Activated CD4-positive, CD25-positive, alpha-beta regulatory T cell treated with anti-CD3 and anti-CD28 coated beads, Interleukin-2, amount 50 U/mL, for 24 hours (primary cell): ENCODE measurements around the gene TMEM183A.
A peak's percentile ranks its signal among the peaks of the same experiment; 100 is the strongest.
"Not testable (repeated sequence)": the region's sequence is repeated elsewhere in the genome, so short reads cannot be mapped to it uniquely, and the experiment has no call there.

ENCODE experiments used
- ATAC-seq, 2 donors: fragments of 150-1000 bp; cut with Tn5 transposase; one replicate each; pipeline ENCODE4 v1.10.0; 2021; ENCODE audit warnings: mild to moderate bottlenecking in 1 of 2, moderate library complexity in 1 of 2

TMEM183A gene

DNA sequence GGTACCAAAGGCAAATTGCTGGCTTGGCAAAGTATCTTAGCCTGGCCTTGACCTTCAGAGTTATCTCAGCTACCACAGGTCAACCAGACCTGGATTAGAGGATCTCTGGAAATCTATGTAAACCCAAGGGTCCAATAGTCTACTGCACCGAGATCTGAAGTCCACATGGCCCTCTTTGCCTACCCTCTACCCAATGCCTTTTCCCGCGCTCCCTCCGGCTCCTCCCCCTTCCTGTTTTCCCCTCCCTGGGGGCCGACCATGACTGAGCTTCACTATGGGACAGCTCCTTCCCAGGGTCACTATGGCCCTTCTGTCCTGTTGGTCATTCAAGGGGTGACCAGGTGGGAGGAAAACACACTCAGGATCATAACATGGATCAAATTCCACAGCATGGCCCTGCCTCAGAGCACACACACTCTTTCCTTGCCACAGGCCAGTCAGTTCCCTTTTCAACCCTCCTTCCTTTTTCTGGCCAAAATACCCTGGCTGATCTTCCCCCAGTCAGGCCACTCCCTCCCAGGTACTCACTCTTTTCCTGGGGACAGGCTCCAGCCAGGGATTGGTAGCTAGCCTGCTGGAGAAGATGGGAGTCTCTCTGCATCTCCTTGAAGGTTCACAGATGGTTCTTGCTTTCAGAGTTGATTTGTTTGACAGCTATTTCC, 19.1 kb upstream of the TMEM183A start:
- no peak for ATAC-seq

GRCh38 chr1:202989879-202990278, 17.3 kb upstream of the TMEM183A start:
- ATAC-seq, result no peak

DNA sequence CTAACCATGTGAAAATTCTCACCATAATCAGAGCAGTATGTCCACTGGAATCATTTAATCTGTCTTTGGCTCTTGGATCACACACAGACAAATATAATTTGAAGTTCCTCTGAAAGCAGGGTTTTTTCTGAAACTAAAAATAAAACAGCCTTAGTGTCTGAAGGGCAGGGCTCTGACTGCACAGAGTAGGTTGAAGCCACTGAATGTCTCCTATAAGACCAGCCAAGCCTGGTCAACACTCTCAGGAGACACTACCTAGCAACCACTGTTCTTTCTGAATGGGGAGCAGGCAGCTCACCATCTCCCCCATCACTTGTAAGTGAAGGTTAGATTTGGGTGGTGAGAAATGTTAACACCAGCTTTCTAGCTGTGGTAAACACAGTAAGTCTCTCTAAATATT, 16.1 kb upstream of the TMEM183A start:
- no peak for ATAC-seq

GRCh38 chr1:202994756-202995155, 12.4 kb upstream of the TMEM183A start:
- ATAC-seq, result no peak

- peak in 1 of 2 donors; percentile 30 for ATAC-seq
These were observed 8.1 kb upstream of the TMEM183A start for GRCh38 chr1:202998836-202999750.

GRCh38 chr1:203000217-203000944, 6.8 kb upstream of the TMEM183A start:
- no peak for ATAC-seq

DNA sequence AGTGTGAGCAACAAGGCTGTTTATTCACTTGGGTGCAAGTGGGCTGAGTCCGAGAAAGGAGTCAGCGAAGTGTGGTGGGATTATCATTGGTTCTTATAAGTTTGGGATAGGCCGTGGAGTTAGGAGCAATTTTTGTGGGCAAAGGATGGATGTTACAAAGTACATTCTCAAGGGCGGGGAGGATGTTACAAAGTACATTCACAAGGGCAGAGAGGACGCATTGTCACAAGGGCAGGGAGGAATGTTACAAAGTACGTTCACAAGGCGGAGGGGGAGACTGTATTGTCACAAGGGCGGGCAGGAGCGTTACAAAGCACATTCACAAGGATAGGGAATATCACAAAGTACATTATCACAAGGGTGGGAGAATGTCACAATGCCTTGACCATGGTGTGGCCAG, 5.2 kb upstream of the TMEM183A start:
- ATAC-seq, result no peak

DNA sequence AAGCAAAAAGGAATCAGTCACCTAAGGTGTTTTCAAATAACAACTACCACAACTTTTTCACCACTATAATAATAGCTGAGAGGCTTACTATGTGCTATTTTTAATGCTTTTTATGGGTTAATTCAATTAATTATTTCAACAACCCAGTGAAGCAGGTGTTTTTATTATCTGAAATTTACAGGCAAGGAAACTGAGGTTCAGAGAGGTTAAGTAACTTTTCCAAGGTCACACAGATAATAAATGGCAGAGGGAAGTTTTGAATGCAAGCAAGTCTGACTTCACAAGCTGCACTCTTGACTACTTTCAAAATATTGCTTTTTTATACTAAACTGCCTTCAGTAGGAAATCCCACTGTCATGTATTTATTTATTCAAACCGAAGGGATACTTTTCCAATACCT, 4.2 kb upstream of the TMEM183A start:
- no peak for ATAC-seq

DNA sequence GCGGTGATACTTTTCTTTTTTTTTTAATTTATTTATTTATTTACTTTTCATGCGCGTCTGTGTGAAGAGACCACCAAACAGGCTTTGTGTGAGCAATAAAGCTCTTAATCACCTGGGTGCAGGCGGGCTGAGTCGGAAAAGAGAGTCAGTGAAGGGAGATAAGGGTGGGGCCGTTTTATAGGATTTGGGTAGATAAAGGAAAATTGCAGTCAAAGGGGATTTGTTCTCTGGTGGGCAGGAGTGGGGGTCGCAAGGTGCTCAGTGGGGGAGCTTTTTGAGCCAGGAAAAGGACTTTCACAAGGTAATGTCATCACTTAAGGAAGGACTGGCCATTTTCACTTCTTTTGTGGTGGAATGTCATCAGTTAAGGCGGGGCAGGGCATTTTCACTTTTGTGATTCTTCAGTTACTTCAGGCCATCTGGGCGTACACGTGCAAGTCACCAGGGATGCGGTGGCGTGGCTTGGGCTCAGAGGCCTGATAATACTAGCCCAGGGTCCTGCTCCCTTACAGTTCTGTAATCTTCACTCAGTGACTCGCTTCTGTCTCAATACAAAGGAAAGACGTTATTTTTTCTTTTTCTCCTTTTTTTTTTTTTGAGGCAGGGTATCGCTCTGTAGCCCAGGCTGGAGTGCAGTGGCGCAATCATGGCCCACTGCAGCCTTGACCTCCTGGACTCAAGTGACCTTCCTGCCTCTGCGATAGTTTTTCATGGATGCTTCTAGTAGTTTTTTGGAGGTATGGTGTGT, 1.6 kb upstream of the TMEM183A start:
- ATAC-seq, result not testable (repeated sequence)

DNA sequence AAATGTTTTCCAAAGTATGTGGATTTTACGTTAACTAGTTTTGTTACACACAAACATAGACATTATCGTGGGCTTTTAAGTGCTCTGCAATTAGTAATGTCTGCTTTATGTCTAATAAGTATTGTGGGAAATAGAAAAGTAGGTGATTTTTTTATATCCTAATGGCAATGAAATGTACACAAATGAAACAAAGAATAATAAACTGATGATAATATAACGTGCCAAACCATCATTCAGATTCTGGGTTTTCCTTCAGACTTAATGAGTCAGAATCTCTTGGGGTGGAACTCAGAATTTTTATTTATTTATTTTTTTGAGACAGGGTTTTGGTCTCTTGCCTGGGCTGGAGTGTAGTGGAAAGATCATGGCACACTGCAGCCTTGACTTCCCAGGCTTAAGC, 2.0 kb downstream of the TMEM183A start:
- ATAC-seq, result no peak

- no peak for ATAC-seq
These were observed 4.4 kb downstream of the TMEM183A start for GRCh38 chr1:203011582-203011981.

DNA sequence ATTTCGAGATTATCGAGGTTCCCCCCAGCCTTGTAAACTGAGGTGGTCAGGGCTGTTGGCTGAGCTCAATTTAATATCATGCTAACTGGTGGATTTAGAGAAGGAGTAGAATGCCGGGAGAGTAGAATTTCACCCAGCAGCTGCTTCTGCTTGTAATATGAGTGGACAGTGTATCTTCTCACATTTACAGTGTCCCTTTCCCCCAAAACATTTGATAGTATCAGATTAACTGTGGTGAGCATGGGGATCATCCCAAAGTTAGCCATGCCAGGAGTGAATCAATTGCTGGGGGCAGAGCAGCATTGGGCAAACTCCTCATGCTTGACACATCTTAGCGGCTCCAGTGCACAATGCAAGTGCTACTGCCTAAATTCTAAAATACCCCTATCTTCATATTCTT, 9.9 kb downstream of the TMEM183A start:
- no peak for ATAC-seq

DNA sequence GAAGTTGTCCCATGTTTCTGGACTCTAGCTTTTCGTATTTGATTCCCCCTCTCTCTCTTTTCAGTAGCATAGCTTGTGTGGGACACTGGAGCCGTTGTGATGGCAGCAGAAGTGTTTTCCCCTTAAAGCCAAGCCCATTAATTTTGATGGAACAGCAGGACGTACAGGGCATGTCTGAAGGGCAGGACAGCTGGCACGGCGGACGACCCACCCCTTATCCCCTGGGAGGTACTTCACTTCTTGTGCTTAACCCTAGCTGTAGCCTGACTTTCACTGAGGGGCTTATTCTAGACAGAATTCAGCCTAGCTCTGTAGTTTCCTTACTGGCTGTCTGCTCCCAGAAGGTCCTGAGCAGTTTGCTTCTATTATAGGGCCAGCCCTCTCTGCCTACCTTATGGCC, 10.5 kb downstream of the TMEM183A start:
- ATAC-seq, result no peak

GRCh38 chr1:203022855-203023254, 15.7 kb downstream of the TMEM183A start:
- not testable (repeated sequence) for ATAC-seq

DNA sequence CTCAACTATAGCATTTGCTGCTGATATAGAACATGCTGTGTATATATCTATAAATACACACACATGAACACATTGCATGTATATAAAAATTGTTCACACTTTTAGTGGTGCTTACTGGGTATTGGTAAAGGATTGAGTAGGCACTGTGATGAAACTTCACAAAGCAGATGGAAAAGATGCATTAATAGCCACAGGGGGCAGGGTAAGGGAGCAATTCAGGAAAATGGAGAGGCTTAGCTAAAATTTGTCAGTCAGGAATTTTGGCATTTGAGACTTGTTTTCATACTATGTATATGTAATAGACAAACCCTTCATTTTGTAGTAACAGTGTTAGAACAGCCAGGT, 18.5 kb downstream of the TMEM183A start:
- no peak for ATAC-seq

GRCh38 chr1:203026031-203026665, 19.0 kb downstream of the TMEM183A start, which contains the start of gene PPFIA4:
Gene PPFIA4 (plus strand): TSS chr1:203026491. CDS start chr1:203039009, 12,518 bp downstream.
- peak; percentile 86 to 89 for ATAC-seq

GRCh38 chr1:203026666-203027663, 19.8 kb downstream of the TMEM183A start:
- peak; percentile 29 to 33 for ATAC-seq

GRCh38 chr1:203028067-203028783, 21.1 kb downstream of the TMEM183A start:
- no peak for ATAC-seq

GRCh38 chr1:203028784-203029553, 21.8 kb downstream of the TMEM183A start:
- no peak for ATAC-seq
